Activated B cell treated with CpG ODN at 0.5 μM for 24 hours (primary cell): ENCODE results near the gene ZMIZ2. TPM values are rescaled to one million over a fixed set of nuclear protein-coding genes. Genes with fewer than 3 reads are reported as not detected.

Source experiments
- ATAC-seq: fragments of 200-7000 bp; cut with Tn5 transposase; one replicate; pipeline ENCODE4 v1.10.0; 2021; ENCODE audit warnings: low read depth, mild to moderate bottlenecking, moderate library complexity
- CTCF ChIA-PET: fragments of 350-600 bp; sonication (Branson Sonifier 250); formaldehyde crosslinking; loops from one replicate; lab custom pipeline; 2021; ENCODE audit warnings: antibody characterized with exemption; lab: Charles Lee
- POLR2A ChIA-PET: fragments of 350-600 bp; sonication (Branson Sonifier 250); formaldehyde crosslinking; loops from one replicate; lab custom pipeline; 2021; ENCODE audit warnings: antibody characterized with exemption; lab: Charles Lee
- DNase-seq: peaks from one replicate; pipeline ENCODE4 v3.0.0; 2022
- H3K27ac Mint-ChIP-seq: one replicate; pipeline ENCODE4 v1.8.0; 2020; ENCODE audit warnings: mixed read lengths
- H3K27me3 Mint-ChIP-seq: one replicate; pipeline ENCODE4 v1.8.0; 2021; ENCODE audit warnings: mixed read lengths
- H3K36me3 Mint-ChIP-seq: one replicate; pipeline ENCODE4 v1.8.0; 2021; ENCODE audit warnings: low read depth, mixed read lengths
- H3K4me1 Mint-ChIP-seq: one replicate; pipeline ENCODE4 v1.8.0; 2021; ENCODE audit warnings: mixed read lengths
- H3K4me3 Mint-ChIP-seq: one replicate; pipeline ENCODE4 v1.8.0; 2020; ENCODE audit warnings: mild to moderate bottlenecking, mixed read lengths
- H3K9me3 Mint-ChIP-seq: one replicate; pipeline ENCODE4 v1.8.0; 2020; ENCODE audit warnings: mixed read lengths
- intact Hi-C: fragments of 100-400 bp; cut with micrococcal nuclease; formaldehyde crosslinking; loops from one replicate; pipeline ENCODE4 v1.15.1; 2024
- total RNA-seq: library from RNA; stranded (reverse); gene quantifications from 2 replicates; pipeline ENCODE4 v1.2.3, GENCODE V29; 2022
- TF ChIP-seq, protein P1 (sequence below): fragments of 200-600 bp; IDR thresholded peaks from one replicate; pipeline ENCODE4 v1.8.0; 2022; ENCODE audit warnings: antibody characterized with exemption, mild to moderate bottlenecking

ZMIZ2 gene
- total RNA-seq, 1 donor from 2014 or later, result 440 TPM

DNA sequence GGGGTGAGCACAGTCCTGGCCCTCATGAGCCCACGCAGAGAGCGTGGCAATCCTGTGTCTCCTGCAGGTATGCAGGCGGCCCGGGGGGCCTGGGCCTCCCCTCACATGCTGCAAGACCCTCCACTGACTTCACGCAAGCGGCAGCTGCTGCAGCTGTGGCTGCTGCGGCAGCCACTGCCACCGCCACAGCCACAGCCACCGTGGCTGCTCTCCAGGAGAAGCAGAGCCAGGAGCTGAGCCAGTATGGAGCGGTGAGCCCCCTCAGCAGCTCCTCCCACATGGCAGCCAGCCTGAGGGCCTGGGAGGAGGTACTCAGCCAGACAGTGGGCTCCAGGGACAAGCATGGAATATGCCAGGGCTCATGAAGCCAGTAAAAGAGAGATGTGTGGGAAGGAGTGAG is 8.7 kb downstream of the ZMIZ2 start:
- CTCF ChIA-PET, result no interaction called here
- H3K9me3 Mint-ChIP-seq, result no peaks in the 10 kb centered on the region
- H3K4me1 Mint-ChIP-seq, result peaks cover 38% of the 10 kb centered on the region
- no peak overlapping the region for H3K4me3 Mint-ChIP-seq
- DNase-seq (no peak), ATAC-seq (no peak)
- H3K27me3 Mint-ChIP-seq, result no peaks in the 10 kb centered on the region
- intact Hi-C loops, result no loop called here
- peaks cover 60% of the 10 kb centered on the region for H3K36me3 Mint-ChIP-seq
- POLR2A ChIA-PET, result interaction anchor here (1.0 kb wide), 1 partner anchor 11 kb away, joined by 11 read pairs; no protein-coding TSS in a partner anchor
- no peak overlapping the region for H3K27ac Mint-ChIP-seq
- TF ChIP-seq, protein P1, sequence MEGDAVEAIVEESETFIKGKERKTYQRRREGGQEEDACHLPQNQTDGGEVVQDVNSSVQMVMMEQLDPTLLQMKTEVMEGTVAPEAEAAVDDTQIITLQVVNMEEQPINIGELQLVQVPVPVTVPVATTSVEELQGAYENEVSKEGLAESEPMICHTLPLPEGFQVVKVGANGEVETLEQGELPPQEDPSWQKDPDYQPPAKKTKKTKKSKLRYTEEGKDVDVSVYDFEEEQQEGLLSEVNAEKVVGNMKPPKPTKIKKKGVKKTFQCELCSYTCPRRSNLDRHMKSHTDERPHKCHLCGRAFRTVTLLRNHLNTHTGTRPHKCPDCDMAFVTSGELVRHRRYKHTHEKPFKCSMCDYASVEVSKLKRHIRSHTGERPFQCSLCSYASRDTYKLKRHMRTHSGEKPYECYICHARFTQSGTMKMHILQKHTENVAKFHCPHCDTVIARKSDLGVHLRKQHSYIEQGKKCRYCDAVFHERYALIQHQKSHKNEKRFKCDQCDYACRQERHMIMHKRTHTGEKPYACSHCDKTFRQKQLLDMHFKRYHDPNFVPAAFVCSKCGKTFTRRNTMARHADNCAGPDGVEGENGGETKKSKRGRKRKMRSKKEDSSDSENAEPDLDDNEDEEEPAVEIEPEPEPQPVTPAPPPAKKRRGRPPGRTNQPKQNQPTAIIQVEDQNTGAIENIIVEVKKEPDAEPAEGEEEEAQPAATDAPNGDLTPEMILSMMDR, result no peak

DNA sequence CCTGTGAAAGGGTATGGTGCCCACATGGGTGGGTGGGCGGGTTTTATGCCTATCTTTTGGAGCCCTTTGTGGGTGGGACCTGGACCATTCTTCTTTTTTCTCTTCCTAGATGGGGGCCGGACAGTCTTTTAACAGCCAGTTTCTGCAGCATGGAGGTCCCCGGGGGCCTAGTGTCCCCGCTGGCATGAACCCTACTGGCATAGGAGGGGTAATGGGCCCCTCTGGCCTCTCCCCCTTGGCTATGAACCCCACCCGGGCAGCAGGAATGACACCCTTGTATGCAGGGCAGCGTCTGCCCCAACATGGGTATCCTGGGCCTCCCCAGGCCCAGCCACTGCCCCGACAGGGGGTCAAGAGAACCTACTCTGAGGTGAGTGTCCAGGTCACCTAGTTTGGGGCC is 9.1 kb downstream of the ZMIZ2 start:
- Mint-ChIP-seq H3K36me3 (peaks cover 60% of the 10 kb centered on the region), H3K4me3 (no peak overlapping the region), H3K4me1 (peaks cover 34% of the 10 kb centered on the region), H3K27me3 (no peaks in the 10 kb centered on the region), H3K27ac (no peak overlapping the region), H3K9me3 (no peaks in the 10 kb centered on the region)
- TF ChIP-seq, protein P1, result no peak
- DNase-seq, result no peak
- ChIA-PET CTCF (no interaction called here), POLR2A (interaction anchor here (0.7 kb wide), 2 partner anchors 55 to 660 kb away, joined by 6 read pairs; no protein-coding TSS in a partner anchor)
- ATAC-seq, result no peak
- intact Hi-C loops, result no loop called here

DNA sequence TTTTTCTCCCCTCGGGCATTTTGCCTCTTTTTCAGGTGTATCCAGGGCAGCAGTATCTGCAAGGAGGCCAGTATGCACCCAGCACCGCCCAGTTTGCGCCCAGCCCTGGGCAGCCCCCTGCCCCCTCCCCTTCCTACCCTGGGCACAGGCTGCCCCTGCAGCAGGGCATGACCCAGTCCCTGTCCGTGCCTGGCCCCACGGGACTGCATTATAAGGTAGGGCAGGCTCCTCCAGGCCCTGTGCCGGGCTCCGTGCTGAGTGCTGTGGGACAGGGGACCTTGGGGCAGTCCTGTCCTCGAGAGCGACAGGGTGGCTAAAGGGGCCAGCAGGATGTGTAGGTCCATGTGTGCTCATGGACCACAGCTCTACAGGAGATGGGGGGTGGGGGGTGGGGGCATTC is 10.6 kb downstream of the ZMIZ2 start:
- no peak overlapping the region for H3K4me3 Mint-ChIP-seq
- no peaks in the 10 kb centered on the region for H3K9me3 Mint-ChIP-seq
- intact Hi-C loops, result no loop called here
- peaks cover 21% of the 10 kb centered on the region for H3K4me1 Mint-ChIP-seq
- H3K27ac Mint-ChIP-seq, result no peak overlapping the region
- ChIA-PET CTCF (no interaction called here), POLR2A (interaction anchor here (0.6 to 0.7 kb wide), 2 partner anchors 8 to 41 kb away, joined by 3 read pairs; no protein-coding TSS in a partner anchor)
- H3K27me3 Mint-ChIP-seq, result no peaks in the 10 kb centered on the region
- TF ChIP-seq, protein P1, result no peak
- H3K36me3 Mint-ChIP-seq, result peaks cover 72% of the 10 kb centered on the region
- DNase-seq (no peak), ATAC-seq (no peak)

DNA sequence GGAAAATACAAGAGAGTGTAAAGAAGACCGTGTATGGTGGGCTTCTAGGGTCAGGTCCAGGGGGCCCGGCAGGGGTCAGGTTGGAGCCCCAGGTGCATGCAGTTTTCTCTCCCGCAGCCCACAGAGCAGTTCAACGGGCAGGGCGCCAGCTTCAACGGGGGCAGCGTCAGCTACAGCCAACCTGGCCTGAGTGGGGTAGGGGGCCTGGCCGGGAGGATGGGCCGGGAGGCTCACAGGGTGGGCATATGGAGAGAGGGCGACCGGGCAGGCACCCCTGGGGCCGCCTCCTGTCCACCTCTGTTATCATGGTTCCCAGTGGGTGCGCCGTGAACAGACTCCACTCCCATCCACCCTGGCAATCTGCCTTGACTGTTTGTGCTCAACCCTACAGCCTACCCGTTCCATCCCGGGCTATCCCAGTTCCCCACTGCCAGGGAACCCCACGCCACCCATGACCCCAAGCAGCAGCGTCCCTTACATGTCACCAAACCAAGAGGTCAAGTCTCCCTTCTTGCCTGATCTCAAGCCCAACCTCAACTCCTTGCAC is 11.5 kb downstream of the ZMIZ2 start:
- ChIA-PET CTCF (no interaction called here), POLR2A (interaction anchor here (0.7 kb wide), 1 partner anchor 9 kb away, joined by 3 read pairs; no protein-coding TSS in a partner anchor)
- peaks cover 12% of the 10 kb centered on the region for H3K4me1 Mint-ChIP-seq
- ATAC-seq (no peak), DNase-seq (no peak)
- H3K36me3 Mint-ChIP-seq, result peaks cover 78% of the 10 kb centered on the region
- H3K9me3 Mint-ChIP-seq, result no peaks in the 10 kb centered on the region
- intact Hi-C loops, result no loop called here
- TF ChIP-seq, protein P1, result no peak
- H3K27ac Mint-ChIP-seq, result no peak overlapping the region
- H3K27me3 Mint-ChIP-seq, result no peaks in the 10 kb centered on the region
- no peak overlapping the region for H3K4me3 Mint-ChIP-seq

DNA sequence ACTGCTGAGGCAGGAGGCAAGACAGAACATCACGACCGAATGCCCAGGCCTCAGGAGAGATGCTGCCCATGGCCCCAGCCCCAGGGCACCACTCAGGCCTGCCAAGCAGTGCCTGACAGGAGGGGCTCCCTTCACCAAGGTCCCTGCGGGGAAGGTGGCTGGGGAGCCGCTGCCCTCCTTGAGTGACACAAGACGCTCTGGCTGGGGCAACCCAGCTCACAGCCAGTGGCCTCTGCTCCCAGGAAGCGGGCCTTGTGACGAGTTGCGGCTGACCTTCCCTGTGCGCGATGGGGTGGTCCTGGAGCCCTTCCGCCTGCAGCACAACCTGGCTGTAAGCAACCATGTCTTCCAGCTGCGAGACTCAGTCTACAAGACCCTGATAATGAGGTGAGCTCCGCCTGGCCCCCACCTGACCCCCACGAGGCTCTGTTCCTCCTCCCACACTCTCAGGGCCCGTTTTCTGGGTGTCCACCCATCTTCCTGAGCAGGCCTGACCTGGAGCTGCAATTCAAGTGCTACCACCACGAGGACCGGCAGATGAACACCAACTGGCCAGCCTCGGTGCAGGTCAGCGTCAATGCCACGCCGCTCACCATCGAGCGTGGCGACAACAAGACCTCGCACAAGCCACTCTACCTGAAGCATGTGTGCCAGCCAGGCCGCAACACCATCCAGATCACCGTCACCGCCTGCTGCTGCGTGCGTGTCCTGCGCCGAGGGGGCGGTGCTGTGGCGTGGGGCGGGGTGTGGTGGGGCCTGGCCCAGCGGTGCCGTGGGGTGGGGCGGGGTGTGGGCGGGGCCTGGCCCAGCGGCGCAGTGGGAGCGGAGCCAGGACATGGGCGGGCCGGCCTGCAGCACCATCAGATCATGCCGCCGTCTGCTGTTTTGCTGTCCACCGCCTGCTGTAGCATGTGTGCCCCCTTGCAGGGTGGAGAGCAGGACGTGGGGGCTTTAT is 12.8 kb downstream of the ZMIZ2 start:
- H3K27ac Mint-ChIP-seq, result no peak overlapping the region
- DNase-seq, result no peak
- no peak overlapping the region for H3K4me3 Mint-ChIP-seq
- H3K27me3 Mint-ChIP-seq, result no peaks in the 10 kb centered on the region
- ATAC-seq, result no peak
- ChIA-PET POLR2A (interaction anchor here (0.5 to 0.6 kb wide), 3 partner anchors 21 to 155 kb away, joined by 3 to 10 read pairs (median 4); partner anchors contain the start of gene OGDH), CTCF (no interaction called here)
- TF ChIP-seq, protein P1, result no peak
- H3K9me3 Mint-ChIP-seq, result no peaks in the 10 kb centered on the region
- peaks cover 86% of the 10 kb centered on the region for H3K36me3 Mint-ChIP-seq
- intact Hi-C loops, result no loop called here
- peaks cover under 1% of the 10 kb centered on the region for H3K4me1 Mint-ChIP-seq
